Smooth muscle cell (in vitro differentiated cells): ENCODE measurements around the gene ATRNL1. TPM values are rescaled to one million over a fixed set of nuclear protein-coding genes. Genes with fewer than 3 reads are reported as not detected.

Experiments used
- DNase-seq: peaks from one replicate; lab custom pipeline; 2025; ENCODE audit not compliant: unreplicated experiment; lab: John Stamatoyannopoulos, UW
- H2AFZ ChIP-seq: fragments of 200-600 bp; sonication (generic); 2 replicates; pipeline ENCODE4 v1.6.0; 2016; ENCODE audit warnings: antibody characterized with exemption, low read depth, mild to moderate bottlenecking
- H3F3A ChIP-seq: fragments of 200-600 bp; sonication (generic); 2 replicates; pipeline ENCODE4 v1.6.0; 2017; ENCODE audit warnings: antibody characterized with exemption, low read depth
- H3K27ac ChIP-seq: fragments of 200-600 bp; sonication (generic); 2 replicates; pipeline ENCODE4 v1.5.1; 2016; ENCODE audit warnings: low read depth, mild to moderate bottlenecking
- H3K27me3 ChIP-seq: fragments of 200-600 bp; sonication (generic); 2 replicates; pipeline ENCODE4 v1.6.1; 2016; ENCODE audit warnings: low read depth, mild to moderate bottlenecking
- H3K36me3 ChIP-seq: fragments of 200-600 bp; sonication (generic); 2 replicates; pipeline ENCODE4 v1.5.1; 2016; ENCODE audit warnings: low read depth
- H3K4me1 ChIP-seq: fragments of 200-600 bp; sonication (generic); 2 replicates; pipeline ENCODE4 v1.5.1; 2016; ENCODE audit warnings: low read depth
- H3K4me2 ChIP-seq: fragments of 200-600 bp; sonication (generic); 2 replicates; pipeline ENCODE4 v1.6.0; 2016; ENCODE audit warnings: mild to moderate bottlenecking
- H3K4me3 ChIP-seq: fragments of 200-600 bp; sonication (generic); 2 replicates; pipeline ENCODE4 v1.5.1; 2016; ENCODE audit warnings: mild to moderate bottlenecking
- H3K79me2 ChIP-seq: fragments of 200-600 bp; sonication (generic); 2 replicates; pipeline ENCODE4 v1.6.0; 2016; ENCODE audit warnings: low read depth, mild to moderate bottlenecking
- H3K9ac ChIP-seq: fragments of 200-600 bp; sonication (generic); 2 replicates; pipeline ENCODE4 v1.6.0; 2016; ENCODE audit warnings: low read depth
- H3K9me3 ChIP-seq: fragments of 200-600 bp; sonication (generic); replicated peaks from 2 replicates; pipeline ENCODE4 v1.5.1; 2016; ENCODE audit warnings: low read depth
- H4K20me1 ChIP-seq: fragments of 200-600 bp; sonication (generic); 2 replicates; pipeline ENCODE4 v1.6.0; 2016; ENCODE audit warnings: low read depth
- WGBS: methylation state at CpG from one replicate; pipeline ENCODE4 v1.1.7; 2016; ENCODE audit warnings: low lambda C conversion rate; 5-methylcytosine and 5-hydroxymethylcytosine counted together
- polyA plus RNA-seq: library from polyadenylated mRNA; unstranded; fragments of >200 nt; fragmentation: Nextera tagmentation; extraction: Ambion mirVana; gene quantifications from 2 replicates; pipeline ENCODE4 v1.2.1, GENCODE V29; 2016
- total RNA-seq: library from RNA; depleted of rRNA; stranded (reverse); fragments of >200 nt; gene quantifications from 2 replicates; pipeline ENCODE4 v1.2.3, GENCODE V29; 2014
- TF ChIP-seq, protein P1 (sequence below): fragments of 200-600 bp; sonication (generic); IDR thresholded peaks from 2 replicates; pipeline ENCODE4 v1.5.1; 2017; ENCODE audit warnings: borderline replicate concordance, mild to moderate bottlenecking, antibody characterized with exemption; ENCODE audit not compliant: insufficient read depth, poor library complexity, severe bottlenecking

The ATRNL1 gene
- total and polyA plus RNA-seq, 2 experiments from 2014 or later: 2.7 to 14.9 TPM

DNA sequence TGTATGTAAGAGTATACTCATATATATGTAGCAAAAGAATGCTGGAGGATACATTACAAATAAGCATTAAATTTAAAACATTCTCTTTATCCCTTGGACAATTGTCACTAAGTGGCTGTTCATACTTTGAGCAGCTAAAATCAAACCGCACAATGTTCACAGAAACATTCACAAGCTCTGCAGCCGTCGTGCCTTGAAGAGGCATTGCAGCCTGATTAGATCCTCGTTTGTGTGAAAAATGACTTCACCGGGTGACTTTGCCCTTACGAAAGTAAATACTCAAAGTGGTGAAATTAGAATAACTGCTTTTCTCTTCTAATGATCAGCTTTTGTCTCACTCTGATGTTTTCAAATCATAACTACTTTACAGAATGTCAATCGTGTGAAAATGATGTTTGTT, 860.8 kb downstream of the ATRNL1 start:
- DNase-seq: no peak
- H2AFZ ChIP-seq: peak overlapping the region; percentile 8
- TF ChIP-seq, protein P1, sequence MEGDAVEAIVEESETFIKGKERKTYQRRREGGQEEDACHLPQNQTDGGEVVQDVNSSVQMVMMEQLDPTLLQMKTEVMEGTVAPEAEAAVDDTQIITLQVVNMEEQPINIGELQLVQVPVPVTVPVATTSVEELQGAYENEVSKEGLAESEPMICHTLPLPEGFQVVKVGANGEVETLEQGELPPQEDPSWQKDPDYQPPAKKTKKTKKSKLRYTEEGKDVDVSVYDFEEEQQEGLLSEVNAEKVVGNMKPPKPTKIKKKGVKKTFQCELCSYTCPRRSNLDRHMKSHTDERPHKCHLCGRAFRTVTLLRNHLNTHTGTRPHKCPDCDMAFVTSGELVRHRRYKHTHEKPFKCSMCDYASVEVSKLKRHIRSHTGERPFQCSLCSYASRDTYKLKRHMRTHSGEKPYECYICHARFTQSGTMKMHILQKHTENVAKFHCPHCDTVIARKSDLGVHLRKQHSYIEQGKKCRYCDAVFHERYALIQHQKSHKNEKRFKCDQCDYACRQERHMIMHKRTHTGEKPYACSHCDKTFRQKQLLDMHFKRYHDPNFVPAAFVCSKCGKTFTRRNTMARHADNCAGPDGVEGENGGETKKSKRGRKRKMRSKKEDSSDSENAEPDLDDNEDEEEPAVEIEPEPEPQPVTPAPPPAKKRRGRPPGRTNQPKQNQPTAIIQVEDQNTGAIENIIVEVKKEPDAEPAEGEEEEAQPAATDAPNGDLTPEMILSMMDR: no peak
- no peaks in the 10 kb centered on the region for H4K20me1 ChIP-seq
- H3K9ac ChIP-seq: no peak overlapping the region
- H3K79me2 ChIP-seq: no peaks in the 10 kb centered on the region
- no peak overlapping the region for H3K27ac ChIP-seq
- no peak overlapping the region for H3K4me3 ChIP-seq
- H3K27me3 ChIP-seq: no peaks in the 10 kb centered on the region
- no peaks in the 10 kb centered on the region for H3K9me3 ChIP-seq
- no peak overlapping the region for H3K4me2 ChIP-seq
- 67% methylated on average over 7 of the region's 7 CpGs for WGBS
- H3K36me3 ChIP-seq: no peaks in the 10 kb centered on the region
- no peaks in the 10 kb centered on the region for H3K4me1 ChIP-seq
- H3F3A ChIP-seq: no peaks in the 10 kb centered on the region

DNA sequence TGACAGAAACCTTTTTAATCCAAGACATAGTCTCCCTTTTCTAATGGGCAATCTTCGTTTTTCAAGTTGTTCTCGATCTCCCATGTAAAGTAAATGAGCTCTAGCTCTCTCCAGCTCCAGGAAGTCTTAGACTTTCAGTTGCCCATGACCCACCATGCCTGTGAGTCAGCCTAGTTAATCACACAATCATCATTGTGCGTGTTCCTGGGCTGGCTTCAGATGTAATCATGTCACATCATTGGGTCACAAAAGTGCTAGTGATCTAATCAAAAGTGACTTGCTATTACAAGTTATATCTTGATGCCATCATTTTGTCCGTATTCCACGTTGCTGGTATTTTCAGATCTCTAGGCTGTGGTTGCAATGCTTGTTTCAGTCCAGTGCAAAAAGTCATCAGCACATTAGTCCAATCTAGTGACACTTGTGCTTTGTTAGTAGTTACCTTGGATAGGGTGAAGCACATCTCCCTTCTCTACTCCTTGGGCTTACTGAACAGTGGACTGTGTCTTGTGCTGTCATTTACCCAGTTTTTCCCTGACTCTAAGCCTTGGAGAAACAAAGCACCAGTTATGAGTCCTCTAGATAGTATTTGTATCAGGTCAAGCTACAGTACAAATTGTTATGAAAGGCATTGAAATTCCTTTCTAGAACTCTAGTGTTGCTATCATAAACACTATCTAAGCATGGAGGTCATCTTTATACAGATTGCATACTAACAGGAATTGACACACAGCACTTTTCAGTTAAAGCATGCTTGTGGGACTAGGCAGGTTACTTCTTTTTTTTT, 863.3 kb downstream of the ATRNL1 start:
- Histone ChIP-seq H3K9ac (no peak overlapping the region), H3K4me3 (no peak overlapping the region), H3K79me2 (no peaks in the 10 kb centered on the region), H3K27ac (no peak overlapping the region), H3K4me1 (no peaks in the 10 kb centered on the region), H3F3A (no peaks in the 10 kb centered on the region), H3K27me3 (no peaks in the 10 kb centered on the region), H4K20me1 (no peaks in the 10 kb centered on the region), H3K4me2 (no peak overlapping the region), H2AFZ (no peak overlapping the region), H3K36me3 (no peaks in the 10 kb centered on the region), H3K9me3 (no peaks in the 10 kb centered on the region)
- TF ChIP-seq, protein P1: no peak
- no peak for DNase-seq
- WGBS: 87% methylated on average over 5 of the region's 5 CpGs

DNA sequence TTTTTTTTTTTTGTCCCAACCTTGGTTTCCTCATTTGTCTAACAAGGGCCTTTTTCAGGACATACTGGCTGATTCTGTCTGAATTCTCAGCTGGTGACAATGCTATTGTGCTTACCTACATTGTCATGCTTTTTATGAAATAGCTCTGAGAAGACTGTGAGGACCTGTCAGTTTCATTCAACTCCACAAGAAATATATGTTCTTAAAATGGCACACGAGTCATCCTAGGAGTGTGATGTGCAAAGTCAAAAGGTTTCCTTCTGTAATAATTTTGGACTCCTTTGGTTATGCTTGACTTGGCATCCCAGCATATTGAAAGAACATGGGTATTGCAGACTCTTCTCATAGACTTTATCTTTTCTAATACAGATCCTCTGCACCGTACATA, 863.8 kb downstream of the ATRNL1 start:
- WGBS: 92% methylated on average over 2 of the region's 2 CpGs
- Histone ChIP-seq H3K36me3 (no peaks in the 10 kb centered on the region), H3K9me3 (no peaks in the 10 kb centered on the region), H2AFZ (no peak overlapping the region), H3K9ac (no peak overlapping the region), H3K4me3 (no peak overlapping the region), H3K79me2 (no peaks in the 10 kb centered on the region), H3K27me3 (no peaks in the 10 kb centered on the region), H4K20me1 (no peaks in the 10 kb centered on the region), H3K27ac (no peak overlapping the region), H3F3A (no peaks in the 10 kb centered on the region), H3K4me2 (no peak overlapping the region), H3K4me1 (no peaks in the 10 kb centered on the region)
- TF ChIP-seq, protein P1: no peak
- DNase-seq: no peak
